WTC11 (cell line): ENCODE measurements around the gene IRX5. TPM values are rescaled to one million over a fixed set of nuclear protein-coding genes. Genes with fewer than 3 reads are reported as not detected.

ENCODE experiments used
- ATAC-seq: fragments of 200-7000 bp; cut with Tn5 transposase; 2 replicates; pipeline ENCODE4 v1.10.0; 2021; ENCODE audit warnings: mild to moderate bottlenecking, moderate library complexity
- CTCF ChIA-PET: fragments of 300-600 bp; sonication (Branson Sonifier 250); formaldehyde crosslinking; loops from one replicate; lab custom pipeline; 2021; ENCODE audit warnings: antibody characterized with exemption; lab: Charles Lee
- POLR2A ChIA-PET: fragments of 350-600 bp; sonication (Branson Sonifier 250); formaldehyde crosslinking; loops from one replicate; lab custom pipeline; 2021; ENCODE audit warnings: antibody characterized with exemption; lab: Charles Lee
- DNase-seq: peaks from one replicate; pipeline ENCODE4 v3.0.0; 2021; ENCODE audit warnings: low spot score
- H3K27ac Mint-ChIP-seq: 2 replicates; pipeline ENCODE4 v1.8.0; 2021; ENCODE audit warnings: mixed read lengths
- H3K27me3 Mint-ChIP-seq: 2 replicates; pipeline ENCODE4 v1.8.0; 2021; ENCODE audit warnings: low read depth, mild to moderate bottlenecking, moderate library complexity, mixed read lengths
- H3K36me3 Mint-ChIP-seq: 2 replicates; pipeline ENCODE4 v1.8.0; 2021; ENCODE audit warnings: mixed read lengths
- H3K4me1 Mint-ChIP-seq: 2 replicates; pipeline ENCODE4 v1.8.0; 2022; ENCODE audit warnings: mixed read lengths
- H3K4me3 Mint-ChIP-seq: 2 replicates; pipeline ENCODE4 v1.8.0; 2021; ENCODE audit warnings: mild to moderate bottlenecking, moderate library complexity, mixed read lengths
- H3K9me3 Mint-ChIP-seq: 2 replicates; pipeline ENCODE4 v1.8.0; 2021; ENCODE audit warnings: mixed read lengths
- CREB1 ChIP-seq: sonication (generic); formaldehyde crosslinking; IDR thresholded peaks from 2 replicates; pipeline ENCODE4 v1.8.0; 2023; ENCODE audit warnings: mild to moderate bottlenecking, missing genetic modification reagents
- CREM ChIP-seq: sonication (generic); formaldehyde crosslinking; IDR thresholded peaks from 2 replicates; pipeline ENCODE4 v1.8.1; 2022; ENCODE audit warnings: mild to moderate bottlenecking, missing genetic modification reagents, moderate library complexity
- ESRRA ChIP-seq: sonication (generic); formaldehyde crosslinking; IDR thresholded peaks from 2 replicates; pipeline ENCODE4 v1.8.1; 2022; ENCODE audit warnings: mild to moderate bottlenecking, missing genetic modification reagents, borderline replicate concordance
- FOXK1 ChIP-seq: sonication (generic); formaldehyde crosslinking; IDR thresholded peaks from 2 replicates; pipeline ENCODE4 v1.8.0; 2022; ENCODE audit warnings: mild to moderate bottlenecking, moderate library complexity, missing genetic modification reagents
- GRHL2 ChIP-seq: fragments of 250-450 bp; sonication (Bioruptor Pico); IDR thresholded peaks from 2 replicates; pipeline ENCODE4 v1.8.0; 2022; ENCODE audit warnings: mild to moderate bottlenecking, moderate library complexity; ENCODE audit not compliant: insufficient replicate concordance, severe bottlenecking
- IRF2 ChIP-seq: sonication (generic); formaldehyde crosslinking; IDR thresholded peaks from 2 replicates; pipeline ENCODE4 v1.8.0; 2022; ENCODE audit warnings: low read depth, missing genetic modification reagents, borderline replicate concordance
- JAZF1 ChIP-seq: fragments of 250-450 bp; sonication (Bioruptor Pico); IDR thresholded peaks from 2 replicates; pipeline ENCODE4 v1.9.0; 2021; ENCODE audit warnings: moderate library complexity, mild to moderate bottlenecking, inconsistent platforms
- KAT7 ChIP-seq: sonication (generic); formaldehyde crosslinking; IDR thresholded peaks from 2 replicates; pipeline ENCODE4 v1.8.1; 2023; ENCODE audit warnings: missing genetic modification reagents, mild to moderate bottlenecking, borderline replicate concordance
- MAX ChIP-seq: sonication (generic); formaldehyde crosslinking; IDR thresholded peaks from 2 replicates; pipeline ENCODE4 v1.8.0; 2022; ENCODE audit warnings: mild to moderate bottlenecking, missing genetic modification reagents
- MXD4 ChIP-seq: fragments of 250-450 bp; sonication (Bioruptor Pico); IDR thresholded peaks from 2 replicates; pipeline ENCODE4 v1.8.0; 2021; ENCODE audit warnings: mild to moderate bottlenecking, moderate library complexity, borderline replicate concordance
- NFATC4 ChIP-seq: fragments of 250-450 bp; sonication (Bioruptor Pico); IDR thresholded peaks from 2 replicates; pipeline ENCODE4 v1.9.0; 2021; ENCODE audit warnings: mild to moderate bottlenecking
- OVOL2 ChIP-seq: fragments of 250-450 bp; sonication (Bioruptor Pico); IDR thresholded peaks from 2 replicates; pipeline ENCODE4 v1.9.0; 2021; ENCODE audit warnings: mild to moderate bottlenecking, borderline replicate concordance
- RORB ChIP-seq: fragments of 250-450 bp; sonication (Bioruptor Pico); IDR thresholded peaks from 2 replicates; pipeline ENCODE4 v1.9.0; 2021; ENCODE audit warnings: mild to moderate bottlenecking
- STAT6 ChIP-seq: sonication (generic); formaldehyde crosslinking; conservative IDR thresholded peaks from 2 replicates; pipeline ENCODE4 v1.8.1; 2023; ENCODE audit warnings: mild to moderate bottlenecking, low read depth, missing genetic modification reagents, moderate library complexity
- TCF7 ChIP-seq: sonication (generic); formaldehyde crosslinking; IDR thresholded peaks from 2 replicates; pipeline ENCODE4 v1.8.0; 2022; ENCODE audit warnings: mild to moderate bottlenecking, low read depth, missing genetic modification reagents, moderate library complexity
- ZBTB21 ChIP-seq: sonication (generic); formaldehyde crosslinking; IDR thresholded peaks from 2 replicates; pipeline ENCODE4 v1.8.1; 2023; ENCODE audit warnings: mild to moderate bottlenecking, missing genetic modification reagents, borderline replicate concordance
- ZNF425 ChIP-seq: fragments of 250-450 bp; sonication (Bioruptor Pico); conservative IDR thresholded peaks from 2 replicates; pipeline ENCODE4 v1.9.0; 2021; ENCODE audit warnings: mild to moderate bottlenecking
- ZNF532 ChIP-seq: fragments of 250-450 bp; sonication (Bioruptor Pico); IDR thresholded peaks from 2 replicates; pipeline ENCODE4 v1.9.0; 2021; ENCODE audit warnings: mild to moderate bottlenecking, borderline replicate concordance
- total RNA-seq: library from RNA; stranded (reverse); gene quantifications from 3 replicates; pipeline ENCODE4 v1.2.3, GENCODE V29; 2021
- TF ChIP-seq, protein P1 (sequence below): fragments of 250-450 bp; sonication (Bioruptor Pico); IDR thresholded peaks from 2 replicates; pipeline ENCODE4 v2.1.2; 2022; ENCODE audit warnings: mild to moderate bottlenecking, moderate library complexity
- TF ChIP-seq, protein P2 (sequence below): sonication (generic); formaldehyde crosslinking; IDR thresholded peaks from 2 replicates; pipeline ENCODE4 v1.8.1; 2023; ENCODE audit warnings: mild to moderate bottlenecking, missing genetic modification reagents

IRX5 gene
- total RNA-seq, 1 experiment from 2014 or later = 0.35 TPM

- no peak overlapping the region for H3K27ac Mint-ChIP-seq
- peaks cover 9% of the 10 kb centered on the region for H3K9me3 Mint-ChIP-seq
- ChIA-PET CTCF (interaction anchor here (1.4 kb wide), 1 partner anchor 45 kb away, joined by 3 read pairs; no protein-coding TSS in a partner anchor), POLR2A (no interaction called here)
- no peaks in the 10 kb centered on the region; the same call in 1 of the 2 replicates for H3K27me3 Mint-ChIP-seq
- no peak for TF ChIP-seq RORB
- TF ChIP-seq FOXK1 (CRISPR knock-in tag) = no peak
- TF ChIP-seq ZBTB21 (CRISPR knock-in tag) = no peak
- TF ChIP-seq GRHL2 (CRISPR knock-in tag) = no peak
- TF ChIP-seq, protein P1, sequence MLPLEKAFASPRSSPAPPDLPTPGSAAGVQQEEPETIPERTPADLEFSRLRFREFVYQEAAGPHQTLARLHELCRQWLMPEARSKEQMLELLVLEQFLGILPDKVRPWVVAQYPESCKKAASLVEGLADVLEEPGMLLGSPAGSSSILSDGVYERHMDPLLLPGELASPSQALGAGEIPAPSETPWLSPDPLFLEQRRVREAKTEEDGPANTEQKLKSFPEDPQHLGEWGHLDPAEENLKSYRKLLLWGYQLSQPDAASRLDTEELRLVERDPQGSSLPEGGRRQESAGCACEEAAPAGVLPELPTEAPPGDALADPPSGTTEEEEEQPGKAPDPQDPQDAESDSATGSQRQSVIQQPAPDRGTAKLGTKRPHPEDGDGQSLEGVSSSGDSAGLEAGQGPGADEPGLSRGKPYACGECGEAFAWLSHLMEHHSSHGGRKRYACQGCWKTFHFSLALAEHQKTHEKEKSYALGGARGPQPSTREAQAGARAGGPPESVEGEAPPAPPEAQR (CRISPR knock-in tag) = no peak
- TF ChIP-seq IRF2 (CRISPR knock-in tag) = no peak
- no peak for TF ChIP-seq CREB1 (CRISPR knock-in tag)
- TF ChIP-seq, protein P2, sequence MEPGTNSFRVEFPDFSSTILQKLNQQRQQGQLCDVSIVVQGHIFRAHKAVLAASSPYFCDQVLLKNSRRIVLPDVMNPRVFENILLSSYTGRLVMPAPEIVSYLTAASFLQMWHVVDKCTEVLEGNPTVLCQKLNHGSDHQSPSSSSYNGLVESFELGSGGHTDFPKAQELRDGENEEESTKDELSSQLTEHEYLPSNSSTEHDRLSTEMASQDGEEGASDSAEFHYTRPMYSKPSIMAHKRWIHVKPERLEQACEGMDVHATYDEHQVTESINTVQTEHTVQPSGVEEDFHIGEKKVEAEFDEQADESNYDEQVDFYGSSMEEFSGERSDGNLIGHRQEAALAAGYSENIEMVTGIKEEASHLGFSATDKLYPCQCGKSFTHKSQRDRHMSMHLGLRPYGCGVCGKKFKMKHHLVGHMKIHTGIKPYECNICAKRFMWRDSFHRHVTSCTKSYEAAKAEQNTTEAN = no peak
- no peak for TF ChIP-seq ZNF532 (CRISPR knock-in tag)
- TF ChIP-seq OVOL2 (CRISPR knock-in tag) = no peak
- no peak for TF ChIP-seq KAT7
- no peak for TF ChIP-seq NFATC4 (CRISPR knock-in tag)
- TF ChIP-seq TCF7 = no peak
- H3K36me3 Mint-ChIP-seq = no peaks in the 10 kb centered on the region
- ATAC-seq = no peak
- no peak overlapping the region for H3K4me3 Mint-ChIP-seq
- no peak for DNase-seq
- peaks cover 12% of the 10 kb centered on the region for H3K4me1 Mint-ChIP-seq
These were observed 46.5 kb downstream of the IRX5 start for GRCh38 chr16:54977211-54977610.

DNA sequence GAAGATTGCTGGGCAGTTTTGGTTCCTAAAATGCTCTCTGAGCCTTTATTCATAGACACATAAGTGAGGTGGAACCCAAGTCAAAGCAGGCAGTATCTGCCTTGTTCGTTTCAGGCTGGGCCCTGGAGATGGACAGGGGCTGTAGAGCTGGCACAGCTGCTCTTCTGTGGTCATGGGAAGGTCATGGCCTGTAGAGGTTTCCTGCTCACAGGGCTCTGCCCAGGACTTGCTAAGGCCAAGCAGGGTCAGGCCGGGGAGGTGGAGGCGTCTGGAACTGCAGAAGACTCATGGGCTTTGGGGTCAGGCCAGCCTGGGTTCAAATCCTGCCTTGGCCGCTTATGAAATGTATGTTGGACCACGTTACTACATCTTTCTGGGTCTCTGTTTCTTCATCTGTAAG is 50.2 kb downstream of the IRX5 start:
- ChIA-PET CTCF (interaction anchor here (1.0 kb wide), 1 partner anchor 23 kb away, joined by 3 read pairs; no protein-coding TSS in a partner anchor), POLR2A (interaction anchor here (0.6 kb wide), 1 partner anchor 497 kb away, joined by 4 read pairs; no protein-coding TSS in a partner anchor)
- DNase-seq (no peak), ATAC-seq (no peak)
- Mint-ChIP-seq H3K4me1 (peaks cover 9% of the 10 kb centered on the region), H3K9me3 (no peaks in the 10 kb centered on the region), H3K36me3 (no peaks in the 10 kb centered on the region), H3K27ac (no peak overlapping the region), H3K4me3 (no peak overlapping the region), H3K27me3 (no peaks in the 10 kb centered on the region)
- TF ChIP-seq MAX (CRISPR knock-in tag) (no peak), MXD4 (CRISPR knock-in tag) (no peak), JAZF1 (no peak), ESRRA (CRISPR knock-in tag) (no peak), ZNF425 (CRISPR knock-in tag) (no peak), CREM (no peak), STAT6 (no peak)
